ENCODE results near the gene EYS.

- TF ChIP-seq POLR2AphosphoS5 (IDR thresholded peaks at IDR 0.05) (no peak), POLR2A (IDR thresholded peaks at IDR 0.05) (no peak), CTCF (IDR thresholded peaks at IDR 0.05) (no peak)
Measured at GRCh38 chr6:65295812-65296211, 411.2 kb downstream of the EYS start.

Measured in gastroesophageal sphincter (tissue), 3 donors.